H9 (cell line): ENCODE results near the gene HYAL2. TPM values are rescaled to one million over a fixed set of nuclear protein-coding genes. Genes with fewer than 3 reads are reported as not detected.

Experiments used
- DNase-seq: peaks from one replicate; pipeline ENCODE4 v3.0.0-alpha.2; 2017
- H2AFZ ChIP-seq: one replicate; pipeline ENCODE4 v1.6.1; 2013; ENCODE audit warnings: mild to moderate bottlenecking, low read length, control low read depth, moderate library complexity
- H2AK5ac ChIP-seq: 2 replicates; pipeline ENCODE4 v1.6.1; 2013; ENCODE audit warnings: low read length, control low read depth, mixed read lengths; ENCODE audit not compliant: insufficient read length
- H2BK120ac ChIP-seq: one replicate; pipeline ENCODE4 v1.6.1; 2013; ENCODE audit warnings: low read depth, mild to moderate bottlenecking, low read length, control low read depth, inconsistent platforms; ENCODE audit not compliant: poor library complexity, severe bottlenecking
- H2BK12ac ChIP-seq: 2 replicates; pipeline ENCODE4 v1.6.1; 2013; ENCODE audit warnings: low read length, control low read depth, mixed read lengths, low read depth; ENCODE audit not compliant: insufficient read length
- H2BK15ac ChIP-seq: 2 replicates; pipeline ENCODE4 v1.6.1; 2013; ENCODE audit warnings: low read depth, low read length, control low read depth
- H2BK20ac ChIP-seq: one replicate; pipeline ENCODE4 v1.6.1; 2013; ENCODE audit warnings: low read depth, mild to moderate bottlenecking, low read length, control low read depth, inconsistent platforms; ENCODE audit not compliant: poor library complexity, severe bottlenecking
- H2BK5ac ChIP-seq: 2 replicates; pipeline ENCODE4 v1.6.1; 2013; ENCODE audit warnings: low read length, control low read depth, mixed read lengths; ENCODE audit not compliant: insufficient read length
- H3K14ac ChIP-seq: 2 replicates; pipeline ENCODE4 v1.6.1; 2013; ENCODE audit warnings: low read length, control low read depth; ENCODE audit not compliant: insufficient read depth
- H3K18ac ChIP-seq: 2 replicates; pipeline ENCODE4 v1.6.1; 2013; ENCODE audit warnings: low read depth, mild to moderate bottlenecking, mixed read lengths, low read length, control low read depth; ENCODE audit not compliant: insufficient read length
- H3K23ac ChIP-seq: 2 replicates; pipeline ENCODE4 v1.6.1; 2013; ENCODE audit warnings: low read length, control low read depth, mixed read lengths, low read depth; ENCODE audit not compliant: insufficient read length
- H3K23me2 ChIP-seq: 2 replicates; pipeline ENCODE4 v1.6.1; 2013; ENCODE audit warnings: low read depth, mild to moderate bottlenecking, mixed read lengths, low read length, control low read depth; ENCODE audit not compliant: insufficient read length, poor library complexity, severe bottlenecking
- H3K27ac ChIP-seq: 2 replicates; pipeline ENCODE4 v1.5.1; 2013; ENCODE audit warnings: low read length, control low read depth, mixed read lengths, low read depth; ENCODE audit not compliant: insufficient read length
- H3K27me3 ChIP-seq: 2 replicates; pipeline ENCODE4 v1.6.1; 2013; ENCODE audit warnings: low read length, control low read depth, inconsistent platforms; ENCODE audit not compliant: insufficient read depth
- H3K4ac ChIP-seq: 2 replicates; pipeline ENCODE4 v1.6.1; 2013; ENCODE audit warnings: low read depth, mild to moderate bottlenecking, control low read depth, inconsistent platforms, low read length, moderate library complexity
- H3K4me1 ChIP-seq: 2 replicates; pipeline ENCODE4 v1.6.1; 2013; ENCODE audit warnings: low read length, control low read depth, inconsistent platforms; ENCODE audit not compliant: insufficient read depth
- H3K4me2 ChIP-seq: 2 replicates; pipeline ENCODE4 v1.6.1; 2013; ENCODE audit warnings: low read length, control low read depth, mixed read lengths; ENCODE audit not compliant: insufficient read length, insufficient read depth
- H3K56ac ChIP-seq: 2 replicates; pipeline ENCODE4 v1.6.1; 2013; ENCODE audit warnings: low read depth, mild to moderate bottlenecking, mixed read lengths, low read length, control low read depth; ENCODE audit not compliant: insufficient read length
- H3K79me1 ChIP-seq: 2 replicates; pipeline ENCODE4 v1.6.1; 2013; ENCODE audit warnings: low read depth, mild to moderate bottlenecking, moderate library complexity, low read length, control low read depth, inconsistent platforms; ENCODE audit not compliant: insufficient read depth, poor library complexity, severe bottlenecking
- H3K79me2 ChIP-seq: 2 replicates; pipeline ENCODE4 v1.6.1; 2013; ENCODE audit warnings: low read length, control low read depth, inconsistent platforms; ENCODE audit not compliant: insufficient read depth
- H3K9ac ChIP-seq: 2 replicates; pipeline ENCODE4 v1.6.1; 2013; ENCODE audit warnings: low read length, control low read depth, mixed read lengths; ENCODE audit not compliant: insufficient read length; ENCODE audit errors: extremely low read depth
- H3K9me3 ChIP-seq: one replicate; pipeline ENCODE4 v1.6.1; 2013; ENCODE audit warnings: low read depth, low read length, inconsistent platforms; ENCODE audit not compliant: control insufficient read depth
- H3T11ph ChIP-seq: one replicate; pipeline ENCODE4 v1.6.1; 2013; ENCODE audit warnings: mild to moderate bottlenecking, low read length, control low read depth, inconsistent platforms
- H4K20me1 ChIP-seq: one replicate; pipeline ENCODE4 v1.6.1; 2013; ENCODE audit not compliant: control insufficient read depth, insufficient read length, insufficient read depth
- H4K5ac ChIP-seq: 2 replicates; pipeline ENCODE4 v1.6.1; 2013; ENCODE audit warnings: low read depth, mild to moderate bottlenecking, mixed read lengths, low read length, control low read depth; ENCODE audit not compliant: insufficient read length
- H4K8ac ChIP-seq: replicated peaks from 2 replicates; pipeline ENCODE4 v1.6.1; 2013; ENCODE audit warnings: low read length, control low read depth, mixed read lengths, low read depth; ENCODE audit not compliant: insufficient read length
- H4K91ac ChIP-seq: 2 replicates; pipeline ENCODE4 v1.6.1; 2013; ENCODE audit warnings: low read depth, mild to moderate bottlenecking, moderate library complexity, mixed read lengths, low read length, control low read depth; ENCODE audit not compliant: insufficient read length
- H3K27ac Mint-ChIP-seq, 3 experiments: 2 replicates in 2 of 3; 3 replicates in 1 of 3; pipeline ENCODE4 v1.8.0; 2020 to 2021; ENCODE audit warnings: mixed read lengths in 3 of 3, mild to moderate bottlenecking in 1 of 3, moderate library complexity in 1 of 3
- H3K27me3 Mint-ChIP-seq: 2 replicates; pipeline ENCODE4 v1.8.0; 2021; ENCODE audit warnings: low read depth, mild to moderate bottlenecking, moderate library complexity, mixed read lengths
- H3K36me3 Mint-ChIP-seq, 3 experiments: 2 replicates in 2 of 3; 3 replicates in 1 of 3; pipeline ENCODE4 v1.8.0; 2020 to 2021; ENCODE audit warnings: low read depth in 3 of 3, mixed read lengths in 3 of 3; ENCODE audit not compliant: insufficient read depth in 1 of 3
- H3K4me1 Mint-ChIP-seq, 2 experiments: 2 replicates each; pipeline ENCODE4 v1.8.0; 2020; ENCODE audit warnings: mixed read lengths in 2 of 2
- H3K4me3 Mint-ChIP-seq, 2 experiments: 2 replicates in 1 of 2; 3 replicates in 1 of 2; pipeline ENCODE4 v1.8.0; 2020 to 2021; ENCODE audit warnings: mild to moderate bottlenecking in 2 of 2, mixed read lengths in 2 of 2, moderate library complexity in 1 of 2
- H3K9me3 Mint-ChIP-seq, 2 experiments: 2 replicates in 1 of 2; 3 replicates in 1 of 2; pipeline ENCODE4 v1.8.0; 2020; ENCODE audit warnings: mild to moderate bottlenecking in 2 of 2, mixed read lengths in 2 of 2, moderate library complexity in 1 of 2
- CTCF ChIP-seq: fragments of 200-600 bp; sonication (generic); conservative IDR thresholded peaks from 3 replicates; pipeline ENCODE4 v1.8.0; 2021; ENCODE audit warnings: antibody characterized with exemption, mild to moderate bottlenecking
- WGBS: extraction: QIAGEN DNeasy Blood & Tissue Kit; methylation state at CpG from one replicate; pipeline ENCODE4 v1.1.7; 2013; ENCODE audit warnings: missing lambda C conversion rate, low lambda C conversion rate, mixed read lengths; ENCODE audit not compliant: insufficient read length; ENCODE audit errors: extremely low coverage; 5-methylcytosine and 5-hydroxymethylcytosine counted together
- total RNA-seq: library from RNA; stranded (reverse); gene quantifications from 2 replicates; pipeline ENCODE4 v1.2.1, GENCODE V29; 2021

Gene HYAL2
- total RNA-seq, 1 experiment from 2014 or later: 51.9 TPM

- H2AK5ac ChIP-seq: no peak overlapping the region
- no peak overlapping the region for H2BK5ac ChIP-seq
- WGBS: no CpG with 5 or more reads among the region's 12 CpGs
- no peak overlapping the region for H3K4ac ChIP-seq
- Mint-ChIP-seq H3K4me3 (peak overlapping the region; percentile 87 to 99), H3K9me3 (peaks cover 0 to 6% of the 10 kb centered on the region in 2 experiments; a peak in 4 of 5 replicates), H3K4me1 (peaks cover 25 to 27% of the 10 kb centered on the region in 2 experiments), H3K27ac (peak overlapping the region in 2 of 3 experiments; percentile 20 to 96; a peak in 2 of 7 replicates), H3K36me3 (peaks cover 0 to 8% (median 1%) of the 10 kb centered on the region in 3 experiments; a peak in 1 of 7 replicates), H3K27me3 (no peaks in the 10 kb centered on the region)
- no peak overlapping the region for H2BK20ac ChIP-seq
- no peak overlapping the region for H3T11ph ChIP-seq
- no peak overlapping the region for H3K14ac ChIP-seq
- no peaks in the 10 kb centered on the region for H3K4me1 ChIP-seq
- H3K79me2 ChIP-seq: no peaks in the 10 kb centered on the region
- H3K23ac ChIP-seq: no peak overlapping the region
- no peak for TF ChIP-seq CTCF
- H3K27me3 ChIP-seq: no peaks in the 10 kb centered on the region
- no peak overlapping the region for H4K8ac ChIP-seq
- no peaks in the 10 kb centered on the region for H4K20me1 ChIP-seq
- peak overlapping the region; percentile 3 for H2BK12ac ChIP-seq
- no peak overlapping the region for H2BK15ac ChIP-seq
- peak overlapping the region; percentile 17 for H3K9ac ChIP-seq
- H3K9me3 ChIP-seq: no peaks in the 10 kb centered on the region
- H4K5ac ChIP-seq: no peak overlapping the region
- no peak overlapping the region for H2BK120ac ChIP-seq
- peaks cover 6% of the 10 kb centered on the region for H3K23me2 ChIP-seq
- no peak for DNase-seq
- H3K56ac ChIP-seq: no peak overlapping the region
- peak overlapping the region; percentile 45 for H3K4me2 ChIP-seq
- H4K91ac ChIP-seq: no peak overlapping the region
- H3K27ac ChIP-seq: peak overlapping the region; percentile 21
- no peak overlapping the region for H2AFZ ChIP-seq
- no peak overlapping the region for H3K18ac ChIP-seq
- H3K79me1 ChIP-seq: no peaks in the 10 kb centered on the region
These were observed 22.4 kb downstream of the HYAL2 start for GRCh38 chr3:50299929-50300680.
